K562 (cell line): Measurements from ENCODE around the gene FKBP11. TPM values are rescaled to one million over a fixed set of nuclear protein-coding genes. Genes with fewer than 3 reads are reported as not detected.

ENCODE experiments used
- ATAC-seq: fragments of 200-7000 bp; cut with Tn5 transposase; 3 replicates; pipeline ENCODE4 v1.9.1; 2020; ENCODE audit warnings: moderate library complexity
- BruUV-seq: library from RNA; stranded (reverse); fragments of 400-500 nt; replicated peaks from 2 replicates; lab custom pipeline; 2021; lab: Mats Ljungman, UMichigan
- CTCF ChIA-PET: fragments of 300-600 bp; formaldehyde crosslinking; extraction: SDS; loops from one replicate; lab custom pipeline; 2021; ENCODE audit warnings: low intra/inter-chr PET ratio; lab: Yijun Ruan, JAX
- POLR2A ChIA-PET: fragments of 300-600, 350-650 bp; sonication (Branson Sonifier 250); formaldehyde crosslinking; extraction: SDS; loops from one replicate; lab custom pipeline; 2021; ENCODE audit warnings: antibody characterized with exemption, inconsistent platforms; lab: Yijun Ruan, JAX
- DNase-seq, 4 experiments: peaks; one replicate each; pipeline versions ENCODE4 v3.0.0 to v3.0.0-alpha.2; 2011 to 2018; ENCODE audit warnings: low spot score in 3 of 4, mixed read lengths in 3 of 4; ENCODE audit errors: extremely low read depth in 1 of 4
- FAIRE-seq: peaks from 2 replicates; lab custom pipeline; 2011; peaks lifted over from hg19 to GRCh38; lab: Jason Lieb, UNC
- H2AFZ ChIP-seq: 2 replicates; pipeline ENCODE4 v1.6.0; 2011; ENCODE audit warnings: low read depth, low read length, control low read depth, inconsistent platforms
- H3K27ac ChIP-seq: fragments of 200-600 bp; 3 replicates; pipeline ENCODE4 v1.8.0; 2011; ENCODE audit warnings: low read depth, mild to moderate bottlenecking, control low read depth, inconsistent platforms, low read length, moderate library complexity, mixed read lengths; ENCODE audit errors: extremely low read depth
- H3K27me3 ChIP-seq, 2 experiments: fragments of 300-600 bp in 1 of 2; 2 replicates in 1 of 2; 3 replicates in 1 of 2; pipeline versions ENCODE4 v1.6.0 to v1.8.0; 2011; ENCODE audit warnings: inconsistent platforms in 2 of 2, low read length in 2 of 2, mild to moderate bottlenecking in 1 of 2, mixed read lengths in 1 of 2, moderate library complexity in 1 of 2; ENCODE audit not compliant: control insufficient read depth in 2 of 2, insufficient read depth in 2 of 2
- H3K36me3 ChIP-seq: fragments of 300-600 bp; 3 replicates; pipeline ENCODE4 v1.8.0; 2011; ENCODE audit warnings: mild to moderate bottlenecking, low read length, inconsistent platforms; ENCODE audit not compliant: control insufficient read depth, insufficient read depth
- H3K4me1 ChIP-seq, 2 experiments: fragments of 200-600 bp in 1 of 2; replicated peaks in 1 of 2; 2 replicates in 1 of 2; 3 replicates in 1 of 2; pipeline versions ENCODE4 v1.5.1 to v1.8.0; 2011; ENCODE audit warnings: inconsistent platforms in 2 of 2, low read length in 2 of 2, mild to moderate bottlenecking in 1 of 2, mixed read lengths in 1 of 2, moderate library complexity in 1 of 2; ENCODE audit not compliant: control insufficient read depth in 2 of 2, insufficient read depth in 2 of 2
- H3K4me2 ChIP-seq: 2 replicates; pipeline ENCODE4 v1.6.1; 2011; ENCODE audit warnings: low read length, control low read depth, inconsistent platforms, mixed read lengths; ENCODE audit not compliant: insufficient read depth
- H3K4me3 ChIP-seq: fragments of 200-600 bp; sonication (generic), shearing (Covaris generic); 2 replicates; pipeline ENCODE4 v1.5.1; 2016; ENCODE audit warnings: control low read depth, inconsistent platforms
- H3K79me2 ChIP-seq: fragments of 200-600 bp; 3 replicates; pipeline ENCODE4 v1.8.0; 2011; ENCODE audit warnings: low read length, inconsistent platforms; ENCODE audit not compliant: control insufficient read depth, insufficient read depth
- H3K9ac ChIP-seq, 2 experiments: 2 replicates each; pipeline versions ENCODE4 v1.6.0 to v1.6.1; 2011; ENCODE audit warnings: low read depth in 2 of 2, low read length in 2 of 2, control low read depth in 1 of 2, inconsistent platforms in 1 of 2, mild to moderate bottlenecking in 1 of 2, mixed read lengths in 1 of 2; ENCODE audit not compliant: insufficient read depth in 1 of 2
- H3K9me1 ChIP-seq: one replicate; pipeline ENCODE4 v1.6.0; 2011; ENCODE audit warnings: inconsistent platforms, mild to moderate bottlenecking, low read length, moderate library complexity; ENCODE audit not compliant: control insufficient read depth, insufficient read depth
- H3K9me3 ChIP-seq: replicated peaks from 2 replicates; pipeline ENCODE4 v1.5.1; 2011; ENCODE audit warnings: low read depth, low read length, inconsistent platforms; ENCODE audit not compliant: control insufficient read depth, insufficient read depth
- H4K20me1 ChIP-seq: replicated peaks from 2 replicates; pipeline ENCODE4 v1.6.1; 2011; ENCODE audit warnings: low read length, inconsistent platforms, mixed read lengths; ENCODE audit not compliant: control insufficient read depth, insufficient read depth
- GABPA ChIP-seq: fragments of 200-800 bp; sonication (Bioruptor generic); conservative IDR thresholded peaks from 2 replicates; pipeline ENCODE4 v1.6.1; 2016; ENCODE audit warnings: low read depth, missing genetic modification characterization, missing compliant biosample characterization
- SMAD2 ChIP-seq: fragments of 150-350 bp; IDR thresholded peaks from 2 replicates; pipeline ENCODE4 v1.6.1; 2014; ENCODE audit warnings: low read depth, mild to moderate bottlenecking, low read length
- ZNF707 ChIP-seq: fragments of 250-450 bp; sonication (Bioruptor Pico); conservative IDR thresholded peaks from 2 replicates; pipeline ENCODE4 v1.8.0; 2022; ENCODE audit warnings: inconsistent platforms, mild to moderate bottlenecking, moderate library complexity
- WGBS: fragments of 100-300 bp; shearing (Covaris generic); methylation state at CpG from one replicate; pipeline ENCODE4 v1.1.6; 2016; ENCODE audit warnings: low coverage, mixed read lengths; ENCODE audit not compliant: insufficient coverage; ENCODE audit errors: missing lambda C conversion rate; 5-methylcytosine and 5-hydroxymethylcytosine counted together
- in situ Hi-C: fragments of 300-500 bp; cut with MboI; formaldehyde crosslinking; loops from 4 replicates; pipeline ENCODE4 v1.15.0; 2018; ENCODE audit warnings: inconsistent platforms, mixed read lengths
- intact Hi-C: fragments of 100-400 bp; cut with micrococcal nuclease; formaldehyde crosslinking; loops from 2 replicates; pipeline ENCODE4 v1.14.2; 2022
- polyA plus RNA-seq, 8 experiments: library from polyadenylated mRNA; depleted of rRNA in 4 of 8; stranded (reverse) in 5 of 8; unstranded in 3 of 8; fragments of >200 nt; fragmentation: Nextera tagmentation in 2 of 8; fragmentation: Illumina TruSeq in 1 of 8; extraction: Ambion mirVana in 2 of 8; extraction: Trizol in 1 of 8; gene quantifications; 2 replicates each; pipeline versions ENCODE4 v1.2.1 to v1.2.3, GENCODE V29; 2011 to 2014; ENCODE audit warnings: inconsistent platforms in 1 of 8, missing spikeins in 1 of 8
- total RNA-seq, 7 experiments: library from RNA; depleted of rRNA in 6 of 7; stranded (reverse); fragments of >200 nt in 6 of 7; fragmentation: Illumina TruSeq in 2 of 7; extraction: Trizol in 2 of 7; gene quantifications; 2 replicates each; pipeline versions ENCODE4 v1.2.1 to v1.2.3, GENCODE V29; 2011 to 2021; ENCODE audit warnings: low replicate concordance in 1 of 7
- TF ChIP-seq, protein P1 (sequence below): sonication (generic); formaldehyde crosslinking; IDR thresholded peaks from 2 replicates; pipeline ENCODE4 v1.8.1; 2023; ENCODE audit warnings: mild to moderate bottlenecking, missing genetic modification reagents

The FKBP11 gene
- total and polyA plus RNA-seq, 9 of the 15 experiments (the other 6 are each of a cell fraction or from before 2014, with no cell fraction given), result 1.6 to 8.2 (median 5.8) TPM

DNA sequence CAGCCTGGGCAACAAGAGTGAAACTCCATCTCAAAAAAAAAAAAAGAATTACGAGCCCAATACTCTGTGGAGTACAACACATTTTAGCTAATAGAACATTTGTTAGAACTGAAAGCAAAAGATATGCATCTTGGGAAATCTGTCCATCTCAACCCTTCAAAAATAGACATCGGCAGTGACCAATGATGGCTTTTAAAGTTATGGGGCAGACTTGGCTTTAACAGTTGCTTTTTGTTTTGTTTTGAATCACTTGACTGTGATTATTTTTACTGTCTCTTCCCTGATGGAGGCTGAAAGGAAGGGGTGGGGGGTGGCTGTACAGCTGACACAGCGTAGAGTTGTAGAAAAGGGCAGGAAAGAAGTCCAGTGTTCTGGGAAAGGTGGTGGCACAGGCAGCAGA is 2.2 kb downstream of the FKBP11 start:
- 87% methylated on average over 3 of the region's 3 CpGs for WGBS
- Histone ChIP-seq H3K4me2 (no peak overlapping the region), H3K9me3 (no peaks in the 10 kb centered on the region), H3K79me2 (no peaks in the 10 kb centered on the region), H3K4me3 (no peak overlapping the region), H4K20me1 (no peaks in the 10 kb centered on the region), H3K36me3 (peaks cover 22% of the 10 kb centered on the region; the same call in 2 of the 3 replicates), H3K9me1 (no peaks in the 10 kb centered on the region), H3K4me1 (no peaks in the 10 kb centered on the region), H3K9ac (no peak overlapping the region), H3K27me3 (no peaks in the 10 kb centered on the region), H2AFZ (no peak overlapping the region), H3K27ac (no peak overlapping the region)
- BruUV-seq, result no TSS peak
- intact Hi-C loops (no loop called here), in situ Hi-C loops (no loop called here)
- DNase-seq, result no peak
- ChIA-PET CTCF (no interaction called here), POLR2A (no interaction called here)
- no peak for FAIRE-seq
- no peak for TF ChIP-seq ZNF707 (CRISPR knock-in tag)
- TF ChIP-seq, protein P1, sequence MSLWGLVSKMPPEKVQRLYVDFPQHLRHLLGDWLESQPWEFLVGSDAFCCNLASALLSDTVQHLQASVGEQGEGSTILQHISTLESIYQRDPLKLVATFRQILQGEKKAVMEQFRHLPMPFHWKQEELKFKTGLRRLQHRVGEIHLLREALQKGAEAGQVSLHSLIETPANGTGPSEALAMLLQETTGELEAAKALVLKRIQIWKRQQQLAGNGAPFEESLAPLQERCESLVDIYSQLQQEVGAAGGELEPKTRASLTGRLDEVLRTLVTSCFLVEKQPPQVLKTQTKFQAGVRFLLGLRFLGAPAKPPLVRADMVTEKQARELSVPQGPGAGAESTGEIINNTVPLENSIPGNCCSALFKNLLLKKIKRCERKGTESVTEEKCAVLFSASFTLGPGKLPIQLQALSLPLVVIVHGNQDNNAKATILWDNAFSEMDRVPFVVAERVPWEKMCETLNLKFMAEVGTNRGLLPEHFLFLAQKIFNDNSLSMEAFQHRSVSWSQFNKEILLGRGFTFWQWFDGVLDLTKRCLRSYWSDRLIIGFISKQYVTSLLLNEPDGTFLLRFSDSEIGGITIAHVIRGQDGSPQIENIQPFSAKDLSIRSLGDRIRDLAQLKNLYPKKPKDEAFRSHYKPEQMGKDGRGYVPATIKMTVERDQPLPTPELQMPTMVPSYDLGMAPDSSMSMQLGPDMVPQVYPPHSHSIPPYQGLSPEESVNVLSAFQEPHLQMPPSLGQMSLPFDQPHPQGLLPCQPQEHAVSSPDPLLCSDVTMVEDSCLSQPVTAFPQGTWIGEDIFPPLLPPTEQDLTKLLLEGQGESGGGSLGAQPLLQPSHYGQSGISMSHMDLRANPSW (CRISPR knock-in tag), result no peak
- TF ChIP-seq SMAD2, result no peak
- TF ChIP-seq GABPA (tag), result no peak
- no peak for ATAC-seq
